ENCODE data around the gene CCDC50.
A peak's percentile ranks its signal among the peaks of the same experiment; 100 is the strongest.

CCDC50 gene, protein sequence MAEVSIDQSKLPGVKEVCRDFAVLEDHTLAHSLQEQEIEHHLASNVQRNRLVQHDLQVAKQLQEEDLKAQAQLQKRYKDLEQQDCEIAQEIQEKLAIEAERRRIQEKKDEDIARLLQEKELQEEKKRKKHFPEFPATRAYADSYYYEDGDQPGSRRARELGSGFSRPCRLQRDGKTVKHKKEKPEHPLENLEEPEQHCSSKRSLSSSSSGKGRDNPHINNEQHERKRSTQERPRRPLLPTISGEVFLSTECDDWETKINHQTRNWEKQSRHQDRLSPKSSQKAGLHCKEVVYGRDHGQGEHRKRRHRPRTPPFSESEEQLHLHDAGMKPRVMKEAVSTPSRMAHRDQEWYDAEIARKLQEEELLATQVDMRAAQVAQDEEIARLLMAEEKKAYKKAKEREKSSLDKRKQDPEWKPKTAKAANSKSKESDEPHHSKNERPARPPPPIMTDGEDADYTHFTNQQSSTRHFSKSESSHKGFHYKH

GRCh38 chr3:191328962-191329653 is at the start of gene CCDC50:
Gene CCDC50 (plus strand): TSS chr3:191329394. CDS start chr3:191329675, 281 bp downstream.
- peak; percentile 11 for DNase-seq (ENCODE audit: low read depth)

- DNase-seq (ENCODE audit: low read depth) = no peak
Observed at GRCh38 chr3:191280111-191280510, 49.1 kb upstream of the CCDC50 start.

- no peak for DNase-seq (ENCODE audit: low read depth)
Observed at GRCh38 chr3:191280882-191281281, 48.3 kb upstream of the CCDC50 start.

- DNase-seq (ENCODE audit: low read depth) = no peak
Observed at GRCh38 chr3:191282251-191283185, 46.7 kb upstream of the CCDC50 start.

GRCh38 chr3:191283400-191283799 is 45.8 kb upstream of the CCDC50 start:
- DNase-seq (ENCODE audit: low read depth) = no peak

DNA sequence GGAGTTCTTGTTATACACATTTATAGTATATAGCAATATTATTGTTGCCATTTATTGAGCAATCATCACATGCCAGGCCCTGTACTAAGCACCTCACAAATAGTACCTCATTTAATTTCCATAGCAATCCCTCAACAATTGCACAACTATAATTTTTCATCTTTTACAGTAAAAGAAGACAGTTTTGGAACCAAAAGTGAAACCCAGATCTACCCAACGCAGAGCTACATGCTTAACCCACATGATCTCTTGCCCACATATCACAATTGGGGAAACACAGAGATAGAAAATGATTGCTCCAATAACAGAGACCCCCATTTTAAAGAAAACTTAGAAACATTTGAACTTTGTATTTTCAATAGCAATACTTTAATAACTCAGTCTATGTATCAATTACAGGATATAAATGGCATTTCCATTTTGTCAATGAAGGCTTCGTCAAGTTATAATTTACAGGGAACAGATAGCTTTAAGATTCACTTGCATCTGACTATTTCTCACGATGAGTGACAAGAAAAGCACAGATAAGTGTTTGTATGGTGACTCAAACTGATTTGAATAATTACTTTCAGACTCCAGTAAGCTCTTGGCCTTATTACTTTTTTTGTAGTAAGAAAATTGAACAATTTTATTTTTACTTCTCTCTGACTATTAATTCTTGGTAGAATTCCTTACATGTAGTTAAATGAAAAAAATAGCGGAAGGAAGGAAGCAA is 38.7 kb upstream of the CCDC50 start:
- DNase-seq (ENCODE audit: low read depth) = no peak

DNA sequence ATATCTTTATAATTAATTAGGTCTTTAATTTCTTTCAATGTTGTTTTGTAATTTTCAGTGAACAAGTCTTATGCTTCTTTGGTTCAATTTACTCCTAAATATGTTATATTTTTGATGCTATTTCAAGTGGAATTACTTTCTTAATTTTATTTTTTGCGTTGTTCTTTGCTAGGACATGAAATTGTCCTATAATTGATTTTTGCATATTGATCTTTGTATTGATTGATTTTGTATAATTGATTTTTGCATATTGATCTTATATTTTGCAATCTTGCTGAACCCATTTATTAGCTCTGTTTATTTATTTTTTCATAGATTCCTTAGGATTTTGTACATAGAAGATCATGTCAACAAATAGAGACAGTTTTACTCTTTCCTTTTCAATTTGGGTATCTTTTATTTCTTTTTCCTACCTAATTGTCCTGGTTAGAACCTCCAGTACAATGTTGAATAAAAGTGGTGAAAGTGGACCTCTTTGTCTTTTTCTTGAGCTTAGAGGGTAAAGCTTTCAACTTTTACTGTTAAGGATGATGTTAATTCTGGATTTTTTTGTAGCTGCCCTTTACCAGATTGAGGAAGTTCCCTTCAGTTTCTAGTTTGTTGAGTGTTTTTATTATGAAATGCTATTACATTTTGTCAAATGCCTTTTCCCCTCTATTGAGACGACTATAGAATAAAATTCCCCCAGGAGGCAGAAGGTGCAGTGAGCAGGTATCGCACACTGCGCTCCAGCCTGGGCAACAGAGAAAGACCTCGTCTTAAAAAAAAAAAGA is 36.8 kb upstream of the CCDC50 start:
- no peak for DNase-seq (ENCODE audit: low read depth)

- no peak for DNase-seq (ENCODE audit: low read depth)
Observed at GRCh38 chr3:191294291-191294690, 34.9 kb upstream of the CCDC50 start.

- no peak for DNase-seq (ENCODE audit: low read depth)
Observed at GRCh38 chr3:191296041-191296541, 33.1 kb upstream of the CCDC50 start.

DNA sequence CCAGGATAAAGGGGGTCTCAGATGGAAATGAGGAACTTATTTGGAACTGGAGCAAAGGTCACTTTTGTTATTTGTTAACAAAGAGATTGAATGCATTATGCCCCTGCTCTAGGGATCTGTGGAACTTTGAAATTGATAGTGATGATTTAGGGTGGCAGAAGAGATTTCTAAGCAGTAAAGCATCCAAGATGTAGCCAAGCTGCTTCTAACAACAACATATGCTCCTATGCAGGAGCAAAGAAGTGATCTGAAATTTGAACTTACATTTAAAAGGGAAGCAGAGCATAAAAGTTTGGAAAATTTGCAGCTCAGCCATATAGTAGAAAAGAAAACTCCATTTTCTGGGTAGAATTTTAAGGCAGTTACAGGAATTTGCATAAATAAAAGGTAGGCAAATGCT is 30.3 kb upstream of the CCDC50 start:
- DNase-seq (ENCODE audit: low read depth) = no peak

DNA sequence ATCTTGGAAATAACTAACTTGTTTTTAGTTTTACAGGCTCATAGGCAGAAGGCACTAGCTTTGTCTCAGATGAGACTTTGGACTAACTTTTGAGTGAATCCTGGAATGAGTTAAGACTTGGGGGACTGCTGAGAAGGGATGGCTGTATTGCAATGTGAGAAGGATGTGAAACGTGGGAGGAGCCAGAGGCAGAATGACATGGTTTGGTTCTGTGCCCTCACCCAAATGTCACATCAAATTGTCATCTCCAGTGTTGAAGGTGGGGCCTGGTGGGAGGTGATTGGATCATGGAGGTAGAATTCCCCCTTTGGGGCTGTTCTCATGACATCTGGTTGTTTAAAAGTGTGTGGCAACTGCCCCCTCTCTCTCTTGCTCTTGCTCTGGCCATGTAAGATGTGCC is 28.8 kb upstream of the CCDC50 start:
- DNase-seq (ENCODE audit: low read depth) = no peak

- no peak for DNase-seq (ENCODE audit: low read depth)
Observed at GRCh38 chr3:191301017-191301416, 28.2 kb upstream of the CCDC50 start.

- no peak for DNase-seq (ENCODE audit: low read depth)
Observed at GRCh38 chr3:191301782-191302411, 27.3 kb upstream of the CCDC50 start.

- no peak for DNase-seq (ENCODE audit: low read depth)
Observed at GRCh38 chr3:191302451-191302850, 26.7 kb upstream of the CCDC50 start.

GRCh38 chr3:191303596-191303995 is 25.6 kb upstream of the CCDC50 start:
- DNase-seq (ENCODE audit: low read depth) = no peak

GRCh38 chr3:191306428-191306827 is 22.8 kb upstream of the CCDC50 start:
- DNase-seq (ENCODE audit: low read depth) = no peak

DNA sequence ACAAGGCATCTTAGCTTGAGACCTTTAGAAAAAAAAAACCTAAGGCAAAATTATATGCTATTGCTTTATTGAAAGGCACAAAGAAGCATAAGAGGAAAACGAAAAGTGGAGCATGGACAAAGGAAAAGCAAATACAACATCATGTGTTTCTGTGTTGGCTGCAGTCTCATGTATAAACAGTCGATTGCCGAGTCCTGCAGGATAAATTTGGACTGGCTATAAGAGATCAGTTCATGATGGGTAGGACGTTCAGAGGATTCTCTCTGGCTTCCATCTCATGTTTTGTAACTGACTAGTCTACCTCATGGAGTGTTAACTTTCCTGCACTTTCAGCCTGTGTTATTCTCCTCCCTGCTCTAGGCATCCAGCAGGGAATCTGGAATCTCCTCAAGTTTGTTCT is 21.9 kb upstream of the CCDC50 start:
- no peak for DNase-seq (ENCODE audit: low read depth)

DNA sequence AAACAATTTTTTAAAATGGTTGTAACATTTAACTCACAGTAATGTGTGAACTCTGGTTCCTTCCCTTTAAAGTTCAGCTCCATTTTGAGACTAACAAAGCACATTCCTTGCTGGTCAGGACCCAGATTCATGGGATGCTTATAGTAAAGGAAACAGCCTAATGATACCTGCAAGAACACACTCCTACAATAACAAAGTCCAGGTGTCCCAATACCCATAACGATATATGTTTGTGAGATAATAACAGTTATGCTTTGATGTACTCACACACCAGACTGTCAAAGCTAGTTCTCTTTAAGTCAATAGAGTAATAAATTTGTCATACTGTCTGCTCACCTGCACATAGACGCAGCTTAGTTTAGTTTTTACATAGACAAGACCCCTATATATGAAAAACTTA is 15.9 kb upstream of the CCDC50 start:
- no peak for DNase-seq (ENCODE audit: low read depth)

- DNase-seq (ENCODE audit: low read depth) = no peak
Observed at GRCh38 chr3:191314109-191314728, 15.0 kb upstream of the CCDC50 start.

Data from CMK (cell line).